ENCODE measurements around the gene POMP. TPM values are rescaled to one million over a fixed set of nuclear protein-coding genes. Genes with fewer than 3 reads are reported as not detected.

The POMP gene
- total RNA-seq (109 TPM), polyA plus RNA-seq (108 TPM)
- long read RNA-seq, donor 1, transcript POMP-201 (6 exons, 1,330 nt) = major isoform, 30 of 36 reads
- long read RNA-seq, donor 1, partial matches to known transcripts = 6 of 36 reads
- long read RNA-seq, donor 1, other reads (novel, unspliced or antisense) = 0 of 36 reads
- long read RNA-seq, donor 2 = 0 reads
- long read RNA-seq, donor 3, transcript POMP-201 (6 exons, 1,330 nt) = major isoform, 262 of 336 reads
- long read RNA-seq, donor 3, partial matches to known transcripts = 74 of 336 reads
- long read RNA-seq, donor 3, other reads (novel, unspliced or antisense) = 0 of 336 reads
- long read RNA-seq, donor 4, transcript POMP-201 (6 exons, 1,330 nt) = major isoform, 66 of 96 reads
- long read RNA-seq, donor 4, partial matches to known transcripts = 30 of 96 reads
- long read RNA-seq, donor 4, other reads (novel, unspliced or antisense) = 0 of 96 reads
- long read RNA-seq, donor 5, transcript POMP-201 (6 exons, 1,330 nt) = major isoform, 297 of 399 reads
- long read RNA-seq, donor 5, partial matches to known transcripts = 96 of 399 reads
- long read RNA-seq, donor 5, other reads (novel, unspliced or antisense) = 6 of 399 reads
- long read RNA-seq, donor 6, transcript POMP-201 (6 exons, 1,330 nt) = major isoform, 140 of 150 reads
- long read RNA-seq, donor 6, partial matches to known transcripts = 10 of 150 reads
- long read RNA-seq, donor 6, other reads (novel, unspliced or antisense) = 0 of 150 reads
- long read RNA-seq, donor 7, transcript POMP-201 (6 exons, 1,330 nt) = major isoform, 191 of 241 reads
- long read RNA-seq, donor 7, partial matches to known transcripts = 45 of 241 reads
- long read RNA-seq, donor 7, other reads (novel, unspliced or antisense) = 5 of 241 reads
- long read RNA-seq, donor 8, transcript POMP-201 (6 exons, 1,330 nt) = major isoform, 49 of 54 reads
- long read RNA-seq, donor 8, partial matches to known transcripts = 5 of 54 reads
- long read RNA-seq, donor 8, other reads (novel, unspliced or antisense) = 0 of 54 reads
- long read RNA-seq, donor 9, transcript POMP-201 (6 exons, 1,330 nt) = major isoform, 122 of 139 reads
- long read RNA-seq, donor 9, partial matches to known transcripts = 17 of 139 reads
- long read RNA-seq, donor 9, other reads (novel, unspliced or antisense) = 0 of 139 reads
- long read RNA-seq, donor 10, transcript POMP-201 (6 exons, 1,330 nt) = major isoform, 115 of 131 reads
- long read RNA-seq, donor 10, partial matches to known transcripts = 16 of 131 reads
- long read RNA-seq, donor 10, other reads (novel, unspliced or antisense) = 0 of 131 reads

- Histone ChIP-seq H3K27ac (ENCODE audit: low read depth in 1 of 2, low read length in 1 of 2) (peak within 1 kb of the TSS; percentile 90 to 93), H3K36me3 (ENCODE audit: control insufficient read depth in 2 of 2, insufficient read depth in 2 of 2, low read length in 1 of 2) (peaks cover 7 to 23% of the 10 kb centered on the region in 2 donors), H3K27me3 (ENCODE audit: control insufficient read depth in 2 of 2, insufficient read depth in 1 of 2, low read length in 1 of 2) (no peaks in the 10 kb centered on the region), H3K9me3 (ENCODE audit: control insufficient read depth in 2 of 2, insufficient read depth in 1 of 2, low read length in 1 of 2) (no peaks in the 10 kb centered on the region), H3K4me1 (ENCODE audit: control insufficient read depth in 2 of 2, insufficient read depth in 2 of 2, low read length in 2 of 2) (peaks cover 12 to 17% of the 10 kb centered on the region in 2 donors), H3K4me3 (ENCODE audit: low read length in 2 of 2) (peak within 1 kb of the TSS; percentile 88 to 96)
- DNase-seq (ENCODE audit: low read depth in 6 of 9, low spot score in 9 of 9) = peak; percentile 70 to 94 (median 86)
- WGBS = under 1% methylated on average over 64 of the region's 64 CpGs
Observed at GRCh38 chr13:28658796-28659620, at the start of gene POMP. Gene POMP, plus strand, starts transcription at chr13:28659130. Its CDS starts 55 bp downstream, at chr13:28659185.

DNA sequence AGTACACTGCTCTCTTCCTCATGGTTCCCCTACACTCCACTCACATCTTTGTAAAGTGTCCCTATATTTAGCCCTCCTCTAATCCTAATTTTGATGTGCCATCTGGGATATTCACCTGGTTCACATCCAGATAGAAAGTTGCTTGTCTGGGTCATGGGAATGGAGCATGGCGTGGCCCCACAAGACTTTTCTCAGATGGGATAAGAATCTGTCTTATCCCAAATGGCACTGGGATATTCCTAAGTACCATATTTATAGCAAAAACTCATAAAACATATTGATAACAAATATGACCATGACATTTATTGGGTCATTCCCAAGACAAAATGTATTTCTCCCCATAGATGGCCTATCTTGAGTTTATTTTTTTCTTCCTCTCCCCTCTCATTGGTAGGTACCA, 49.5 kb upstream of the POMP start:
- no peak for DNase-seq (ENCODE audit: low read depth in 6 of 9, low spot score in 9 of 9)
- peaks cover 3 to 14% of the 10 kb centered on the region in 2 donors for H3K4me1 ChIP-seq (ENCODE audit: control insufficient read depth in 2 of 2, insufficient read depth in 2 of 2, low read length in 2 of 2)
- H3K27me3 ChIP-seq (ENCODE audit: control insufficient read depth in 2 of 2, insufficient read depth in 1 of 2, low read length in 1 of 2) = no peaks in the 10 kb centered on the region
- H3K4me3 ChIP-seq (ENCODE audit: low read length in 2 of 2) = no peak overlapping the region
- no peaks in the 10 kb centered on the region for H3K36me3 ChIP-seq (ENCODE audit: control insufficient read depth in 2 of 2, insufficient read depth in 2 of 2, low read length in 1 of 2)
- no peaks in the 10 kb centered on the region for H3K9me3 ChIP-seq (ENCODE audit: control insufficient read depth in 2 of 2, insufficient read depth in 1 of 2, low read length in 1 of 2)
- no peak overlapping the region for H3K27ac ChIP-seq (ENCODE audit: low read depth in 1 of 2, low read length in 1 of 2)
- WGBS = 95% methylated on average over 1 of the region's 1 CpG

DNA sequence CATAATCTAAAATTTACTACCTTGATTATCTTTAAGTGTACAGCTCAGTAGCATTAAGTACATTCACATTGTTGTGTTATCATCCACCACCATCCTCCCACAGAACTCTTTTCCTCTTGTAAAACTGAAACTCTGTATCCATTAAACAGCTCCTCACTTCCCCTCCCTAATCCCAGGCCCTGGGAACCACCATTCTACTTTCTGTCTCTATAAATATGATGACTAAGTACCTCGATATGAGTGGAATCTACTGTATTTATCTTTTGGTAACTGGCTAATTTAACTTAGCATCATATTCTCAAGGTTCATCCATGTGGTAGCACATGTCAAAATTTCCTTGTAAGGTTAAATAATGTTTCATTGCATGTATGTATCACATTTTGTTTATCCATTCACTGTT, 49.0 kb upstream of the POMP start:
- DNase-seq (ENCODE audit: low read depth in 6 of 9, low spot score in 9 of 9) = no peak
- Histone ChIP-seq H3K27me3 (ENCODE audit: control insufficient read depth in 2 of 2, insufficient read depth in 1 of 2, low read length in 1 of 2) (no peaks in the 10 kb centered on the region), H3K27ac (ENCODE audit: low read depth in 1 of 2, low read length in 1 of 2) (no peak overlapping the region), H3K4me3 (ENCODE audit: low read length in 2 of 2) (no peak overlapping the region), H3K4me1 (ENCODE audit: control insufficient read depth in 2 of 2, insufficient read depth in 2 of 2, low read length in 2 of 2) (peaks cover 3 to 14% of the 10 kb centered on the region in 2 donors), H3K9me3 (ENCODE audit: control insufficient read depth in 2 of 2, insufficient read depth in 1 of 2, low read length in 1 of 2) (no peaks in the 10 kb centered on the region), H3K36me3 (ENCODE audit: control insufficient read depth in 2 of 2, insufficient read depth in 2 of 2, low read length in 1 of 2) (no peaks in the 10 kb centered on the region)
- 97% methylated on average over 1 of the region's 1 CpG for WGBS

- Histone ChIP-seq H3K36me3 (ENCODE audit: control insufficient read depth in 2 of 2, insufficient read depth in 2 of 2, low read length in 1 of 2) (no peaks in the 10 kb centered on the region), H3K9me3 (ENCODE audit: control insufficient read depth in 2 of 2, insufficient read depth in 1 of 2, low read length in 1 of 2) (no peaks in the 10 kb centered on the region), H3K27me3 (ENCODE audit: control insufficient read depth in 2 of 2, insufficient read depth in 1 of 2, low read length in 1 of 2) (no peaks in the 10 kb centered on the region), H3K4me3 (ENCODE audit: low read length in 2 of 2) (no peak overlapping the region), H3K4me1 (ENCODE audit: control insufficient read depth in 2 of 2, insufficient read depth in 2 of 2, low read length in 2 of 2) (peaks cover 3 to 14% of the 10 kb centered on the region in 2 donors), H3K27ac (ENCODE audit: low read depth in 1 of 2, low read length in 1 of 2) (no peak overlapping the region)
- 94% methylated on average over 6 of the region's 6 CpGs for WGBS
- no peak for DNase-seq (ENCODE audit: low read depth in 6 of 9, low spot score in 9 of 9)
Observed at GRCh38 chr13:28610996-28611395, 47.9 kb upstream of the POMP start.

- Histone ChIP-seq H3K9me3 (ENCODE audit: control insufficient read depth in 2 of 2, insufficient read depth in 1 of 2, low read length in 1 of 2) (no peaks in the 10 kb centered on the region), H3K27ac (ENCODE audit: low read depth in 1 of 2, low read length in 1 of 2) (no peak overlapping the region), H3K4me3 (ENCODE audit: low read length in 2 of 2) (no peak overlapping the region), H3K27me3 (ENCODE audit: control insufficient read depth in 2 of 2, insufficient read depth in 1 of 2, low read length in 1 of 2) (no peaks in the 10 kb centered on the region), H3K4me1 (ENCODE audit: control insufficient read depth in 2 of 2, insufficient read depth in 2 of 2, low read length in 2 of 2) (peaks cover 3 to 14% of the 10 kb centered on the region in 2 donors), H3K36me3 (ENCODE audit: control insufficient read depth in 2 of 2, insufficient read depth in 2 of 2, low read length in 1 of 2) (no peaks in the 10 kb centered on the region)
- 38% methylated on average over 7 of the region's 7 CpGs for WGBS
- peak in 7 of 9 donors; percentile 8 to 66 (median 19) for DNase-seq (ENCODE audit: low read depth in 6 of 9, low spot score in 9 of 9)
Observed at GRCh38 chr13:28611654-28612131, 47.2 kb upstream of the POMP start.

GRCh38 chr13:28613562-28613961, 45.4 kb upstream of the POMP start:
- DNase-seq (ENCODE audit: low read depth in 6 of 9, low spot score in 9 of 9) = no peak
- Histone ChIP-seq H3K9me3 (ENCODE audit: control insufficient read depth in 2 of 2, insufficient read depth in 1 of 2, low read length in 1 of 2) (no peaks in the 10 kb centered on the region), H3K27ac (ENCODE audit: low read depth in 1 of 2, low read length in 1 of 2) (no peak overlapping the region), H3K36me3 (ENCODE audit: control insufficient read depth in 2 of 2, insufficient read depth in 2 of 2, low read length in 1 of 2) (no peaks in the 10 kb centered on the region), H3K27me3 (ENCODE audit: control insufficient read depth in 2 of 2, insufficient read depth in 1 of 2, low read length in 1 of 2) (no peaks in the 10 kb centered on the region), H3K4me3 (ENCODE audit: low read length in 2 of 2) (no peak overlapping the region), H3K4me1 (ENCODE audit: control insufficient read depth in 2 of 2, insufficient read depth in 2 of 2, low read length in 2 of 2) (peaks cover 3 to 14% of the 10 kb centered on the region in 2 donors)
- WGBS = 97% methylated on average over 4 of the region's 4 CpGs

DNA sequence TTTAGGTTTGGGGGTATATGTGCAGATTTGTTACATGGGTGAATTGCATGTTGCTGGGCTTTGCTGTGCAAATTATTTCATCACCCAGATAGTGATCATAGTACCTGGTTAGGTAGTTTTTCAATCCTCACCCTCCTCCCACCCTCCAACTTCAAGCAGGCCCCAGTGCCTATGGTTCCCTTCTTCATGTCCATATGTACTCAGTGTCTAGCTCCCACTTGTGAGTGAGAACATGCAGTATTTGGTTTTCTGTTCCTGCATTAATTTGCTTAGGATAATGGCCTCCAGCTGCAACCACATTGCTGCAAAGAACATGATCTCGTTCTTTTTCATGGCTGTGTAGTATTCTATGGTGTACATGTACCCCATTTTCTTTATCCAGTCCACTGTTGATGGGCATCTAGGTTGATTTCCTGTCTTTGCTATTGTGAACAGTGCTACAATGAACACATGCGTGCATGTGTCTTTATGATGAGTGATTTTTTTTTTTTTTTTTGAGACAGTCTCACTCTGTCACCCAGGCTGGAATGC, 42.9 kb upstream of the POMP start:
- Histone ChIP-seq H3K27me3 (ENCODE audit: control insufficient read depth in 2 of 2, insufficient read depth in 1 of 2, low read length in 1 of 2) (no peaks in the 10 kb centered on the region), H3K9me3 (ENCODE audit: control insufficient read depth in 2 of 2, insufficient read depth in 1 of 2, low read length in 1 of 2) (no peaks in the 10 kb centered on the region), H3K4me3 (ENCODE audit: low read length in 2 of 2) (no peak overlapping the region), H3K4me1 (ENCODE audit: control insufficient read depth in 2 of 2, insufficient read depth in 2 of 2, low read length in 2 of 2) (peaks cover 2 to 13% of the 10 kb centered on the region in 2 donors), H3K36me3 (ENCODE audit: control insufficient read depth in 2 of 2, insufficient read depth in 2 of 2, low read length in 1 of 2) (no peaks in the 10 kb centered on the region), H3K27ac (ENCODE audit: low read depth in 1 of 2, low read length in 1 of 2) (no peak overlapping the region)
- DNase-seq (ENCODE audit: low read depth in 6 of 9, low spot score in 9 of 9) = no peak
- 96% methylated on average over 2 of the region's 2 CpGs for WGBS

Measured in thymus (tissue), 14 donors.